ENCODE measurements around the gene EN2.

EN2 gene

GRCh38 chr7:155487509-155488482 lies 29.9 kb downstream of the EN2 start:
- Mint-ChIP-seq H3K4me3 (no peak overlapping the region), H3K36me3 (ENCODE audit: low read depth) (no peaks in the 10 kb centered on the region), H3K27me3 (ENCODE audit: low read depth) (peaks cover 37% of the 10 kb centered on the region), H3K9me3 (no peaks in the 10 kb centered on the region), H3K27ac (no peak overlapping the region), H3K4me1 (ENCODE audit: low read depth) (peaks cover 15% of the 10 kb centered on the region)
- DNase-seq (ENCODE audit: low spot score) = no peak

GRCh38 chr7:155488483-155489127 lies 30.7 kb downstream of the EN2 start:
- Mint-ChIP-seq H3K27me3 (ENCODE audit: low read depth) (peaks cover 37% of the 10 kb centered on the region), H3K4me3 (no peak overlapping the region), H3K27ac (no peak overlapping the region), H3K4me1 (ENCODE audit: low read depth) (peaks cover 13% of the 10 kb centered on the region), H3K9me3 (no peaks in the 10 kb centered on the region), H3K36me3 (ENCODE audit: low read depth) (no peaks in the 10 kb centered on the region)
- no peak for DNase-seq (ENCODE audit: low spot score)

GRCh38 chr7:155489158-155489840 lies 31.4 kb downstream of the EN2 start:
- H3K36me3 Mint-ChIP-seq (ENCODE audit: low read depth) = no peaks in the 10 kb centered on the region
- DNase-seq (ENCODE audit: low spot score) = no peak
- peaks cover 13% of the 10 kb centered on the region for H3K4me1 Mint-ChIP-seq (ENCODE audit: low read depth)
- peaks cover 34% of the 10 kb centered on the region for H3K27me3 Mint-ChIP-seq (ENCODE audit: low read depth)
- H3K9me3 Mint-ChIP-seq = no peaks in the 10 kb centered on the region
- no peak overlapping the region for H3K27ac Mint-ChIP-seq
- no peak overlapping the region for H3K4me3 Mint-ChIP-seq

GRCh38 chr7:155489862-155490696 lies 32.1 kb downstream of the EN2 start:
- Mint-ChIP-seq H3K27ac (no peak overlapping the region), H3K27me3 (ENCODE audit: low read depth) (peaks cover 34% of the 10 kb centered on the region), H3K4me1 (ENCODE audit: low read depth) (peaks cover 13% of the 10 kb centered on the region), H3K36me3 (ENCODE audit: low read depth) (no peaks in the 10 kb centered on the region), H3K9me3 (no peaks in the 10 kb centered on the region), H3K4me3 (peak overlapping the region; percentile 69)
- no peak for DNase-seq (ENCODE audit: low spot score)

GRCh38 chr7:155490697-155491628 lies 33.0 kb downstream of the EN2 start:
- H3K36me3 Mint-ChIP-seq (ENCODE audit: low read depth) = no peaks in the 10 kb centered on the region
- peak overlapping the region; percentile 69 for H3K4me3 Mint-ChIP-seq
- H3K9me3 Mint-ChIP-seq = no peaks in the 10 kb centered on the region
- peak overlapping the region; percentile 77 for H3K27ac Mint-ChIP-seq
- H3K27me3 Mint-ChIP-seq (ENCODE audit: low read depth) = peaks cover 34% of the 10 kb centered on the region
- no peak for DNase-seq (ENCODE audit: low spot score)
- H3K4me1 Mint-ChIP-seq (ENCODE audit: low read depth) = peaks cover 13% of the 10 kb centered on the region

- no peak overlapping the region for H3K27ac Mint-ChIP-seq
These were observed 33.9 kb downstream of the EN2 start for GRCh38 chr7:155491812-155492211.

GRCh38 chr7:155493744-155494538 lies 36.0 kb downstream of the EN2 start:
- H3K27ac Mint-ChIP-seq = no peak overlapping the region
- H3K36me3 Mint-ChIP-seq (ENCODE audit: low read depth) = no peaks in the 10 kb centered on the region
- H3K4me1 Mint-ChIP-seq (ENCODE audit: low read depth) = peaks cover 9% of the 10 kb centered on the region
- no peak overlapping the region for H3K4me3 Mint-ChIP-seq
- peaks cover 41% of the 10 kb centered on the region for H3K27me3 Mint-ChIP-seq (ENCODE audit: low read depth)
- no peak for DNase-seq (ENCODE audit: low spot score)
- no peaks in the 10 kb centered on the region for H3K9me3 Mint-ChIP-seq

More at GRCh38 chr7:155491812-155492211, 33.9 kb downstream of the EN2 start:
- Mint-ChIP-seq H3K36me3 (ENCODE audit: low read depth) (no peaks in the 10 kb centered on the region), H3K4me1 (ENCODE audit: low read depth) (peaks cover 13% of the 10 kb centered on the region), H3K27me3 (ENCODE audit: low read depth) (peaks cover 34% of the 10 kb centered on the region), H3K9me3 (no peaks in the 10 kb centered on the region), H3K4me3 (peak overlapping the region; percentile 27)
- no peak for DNase-seq (ENCODE audit: low spot score)

GRCh38 chr7:155494551-155494950 lies 36.6 kb downstream of the EN2 start:
- H3K9me3 Mint-ChIP-seq = no peaks in the 10 kb centered on the region
- no peak overlapping the region for H3K4me3 Mint-ChIP-seq
- DNase-seq (ENCODE audit: low spot score) = no peak
- H3K36me3 Mint-ChIP-seq (ENCODE audit: low read depth) = no peaks in the 10 kb centered on the region
- H3K4me1 Mint-ChIP-seq (ENCODE audit: low read depth) = peaks cover 7% of the 10 kb centered on the region
- H3K27me3 Mint-ChIP-seq (ENCODE audit: low read depth) = peaks cover 43% of the 10 kb centered on the region
- H3K27ac Mint-ChIP-seq = no peak overlapping the region

GRCh38 chr7:155495440-155496248 lies 37.7 kb downstream of the EN2 start:
- DNase-seq (ENCODE audit: low spot score) = no peak
- H3K27ac Mint-ChIP-seq = no peak overlapping the region
- H3K9me3 Mint-ChIP-seq = no peaks in the 10 kb centered on the region
- H3K4me3 Mint-ChIP-seq = no peak overlapping the region
- peaks cover 4% of the 10 kb centered on the region for H3K4me1 Mint-ChIP-seq (ENCODE audit: low read depth)
- no peaks in the 10 kb centered on the region for H3K36me3 Mint-ChIP-seq (ENCODE audit: low read depth)
- H3K27me3 Mint-ChIP-seq (ENCODE audit: low read depth) = peaks cover 47% of the 10 kb centered on the region

GRCh38 chr7:155496267-155497005 lies 38.5 kb downstream of the EN2 start:
- no peaks in the 10 kb centered on the region for H3K9me3 Mint-ChIP-seq
- peaks cover 48% of the 10 kb centered on the region for H3K27me3 Mint-ChIP-seq (ENCODE audit: low read depth)
- H3K4me1 Mint-ChIP-seq (ENCODE audit: low read depth) = no peaks in the 10 kb centered on the region
- no peaks in the 10 kb centered on the region for H3K36me3 Mint-ChIP-seq (ENCODE audit: low read depth)
- no peak overlapping the region for H3K27ac Mint-ChIP-seq
- H3K4me3 Mint-ChIP-seq = no peak overlapping the region
- DNase-seq (ENCODE audit: low spot score) = no peak
